A673 (cell line): ENCODE data around the gene DYNLT2B.

Source experiments
- CTCF ChIP-seq: fragments of 300-800, 200-600 bp; sonication (generic); conservative IDR thresholded peaks from 2 replicates; pipeline ENCODE4 v1.5.1; 2017; ENCODE audit warnings: low read depth, mild to moderate bottlenecking, antibody characterized with exemption, low read length, moderate library complexity, mixed read lengths
- EZH2 ChIP-seq: fragments of 200-600 bp; sonication (generic); IDR thresholded peaks from 2 replicates; pipeline ENCODE4 v1.6.1; 2017; ENCODE audit warnings: borderline replicate concordance, low read depth, mild to moderate bottlenecking, mixed read lengths, antibody characterized with exemption, low read length; ENCODE audit not compliant: poor library complexity, severe bottlenecking

DNA sequence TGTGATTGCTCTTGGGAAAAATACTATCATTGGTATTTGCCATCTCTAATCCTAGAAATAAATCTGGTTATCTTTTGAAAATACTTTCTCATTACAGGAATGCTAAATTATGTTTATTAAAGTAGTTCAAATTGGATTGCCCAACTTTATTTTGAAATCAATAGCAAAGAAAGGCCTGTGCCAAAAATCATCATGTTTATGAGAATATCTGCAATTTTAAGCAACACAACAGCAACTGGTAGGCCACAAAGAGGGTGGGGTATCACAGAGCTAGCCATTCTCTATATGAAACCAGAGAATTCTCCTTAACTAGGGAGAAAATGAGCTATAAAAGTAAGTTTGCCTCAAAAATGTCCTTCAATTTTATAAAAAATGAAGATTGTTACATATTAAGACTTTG is 32.0 kb upstream of the DYNLT2B start:
- TF ChIP-seq CTCF (no peak), EZH2 (no peak)
